Thoracic aorta (tissue), 2 donors: ENCODE data around the gene CARS1. TPM values are rescaled to one million over a fixed set of nuclear protein-coding genes. Genes with fewer than 3 reads are reported as not detected.

Source experiments
- ATAC-seq: fragments of 150-250 bp; one replicate; pipeline ENCODE4 v1.8.0; 2017; ENCODE audit warnings: low read depth; ENCODE audit not compliant: insufficient number of reproducible peaks, low FRiP score
- DNase-seq: peaks from one replicate; pipeline ENCODE4 v3.0.0-alpha.2; 2020; ENCODE audit warnings: low spot score
- H3K27ac ChIP-seq, 2 donors: fragments of 200-600 bp; sonication (generic); 1 replicate in 1 of 2; 2 replicates in 1 of 2; pipeline ENCODE4 v1.5.1; 2016; ENCODE audit warnings: mild to moderate bottlenecking in 2 of 2, moderate library complexity in 2 of 2
- H3K27me3 ChIP-seq: fragments of 200-600 bp; sonication (generic); replicated peaks from 2 replicates; pipeline ENCODE4 v1.6.0; 2016; ENCODE audit warnings: mild to moderate bottlenecking; ENCODE audit not compliant: insufficient read depth
- H3K36me3 ChIP-seq: fragments of 200-600 bp; sonication (generic); one replicate; pipeline ENCODE4 v1.5.1; 2016
- H3K4me1 ChIP-seq, 2 donors: fragments of 200-600 bp; sonication (generic); 1 replicate in 1 of 2; 2 replicates in 1 of 2; pipeline versions ENCODE4 v1.5.1 to v1.6.0; 2016; ENCODE audit warnings: low read depth in 2 of 2, mild to moderate bottlenecking in 1 of 2; ENCODE audit not compliant: control insufficient read depth in 1 of 2
- H3K4me3 ChIP-seq: fragments of 200-600 bp; sonication (generic); 2 replicates; pipeline ENCODE4 v1.5.1; 2016; ENCODE audit warnings: mild to moderate bottlenecking
- H3K9me3 ChIP-seq: fragments of 200-600 bp; sonication (generic); 2 replicates; pipeline ENCODE4 v1.5.1; 2016
- CTCF ChIP-seq: fragments of 200-600 bp; sonication (generic); IDR thresholded peaks from one replicate; pipeline ENCODE4 v1.5.1; 2019; ENCODE audit warnings: antibody characterized with exemption
- total RNA-seq, 2 donors: library from RNA; depleted of rRNA; stranded (reverse); fragments of >200 nt; gene quantifications; one replicate each; pipeline versions ENCODE4 v1.1.0 to v1.2.3, GENCODE V29; 2016

The CARS1 gene
- total RNA-seq, 2 donors from 2014 or later, result 38.4 to 56.5 TPM

GRCh38 chr11:2995893-2996554, 61.2 kb downstream of the CARS1 start:
- DNase-seq (no peak), ATAC-seq (no peak)
- Histone ChIP-seq H3K4me1 (peaks cover 3 to 18% of the 10 kb centered on the region in 2 donors), H3K27ac (no peak overlapping the region), H3K9me3 (no peaks in the 10 kb centered on the region), H3K4me3 (no peak overlapping the region), H3K36me3 (no peaks in the 10 kb centered on the region), H3K27me3 (no peaks in the 10 kb centered on the region)
- TF ChIP-seq CTCF, result no peak

GRCh38 chr11:2995031-2995561, 62.1 kb downstream of the CARS1 start:
- H3K9me3 ChIP-seq, result no peaks in the 10 kb centered on the region
- H3K27ac ChIP-seq, result no peak overlapping the region
- TF ChIP-seq CTCF, result no peak
- peaks cover 12 to 18% of the 10 kb centered on the region in 2 donors for H3K4me1 ChIP-seq
- H3K4me3 ChIP-seq, result no peak overlapping the region
- no peaks in the 10 kb centered on the region for H3K36me3 ChIP-seq
- DNase-seq (no peak), ATAC-seq (no peak)
- H3K27me3 ChIP-seq, result no peaks in the 10 kb centered on the region

DNA sequence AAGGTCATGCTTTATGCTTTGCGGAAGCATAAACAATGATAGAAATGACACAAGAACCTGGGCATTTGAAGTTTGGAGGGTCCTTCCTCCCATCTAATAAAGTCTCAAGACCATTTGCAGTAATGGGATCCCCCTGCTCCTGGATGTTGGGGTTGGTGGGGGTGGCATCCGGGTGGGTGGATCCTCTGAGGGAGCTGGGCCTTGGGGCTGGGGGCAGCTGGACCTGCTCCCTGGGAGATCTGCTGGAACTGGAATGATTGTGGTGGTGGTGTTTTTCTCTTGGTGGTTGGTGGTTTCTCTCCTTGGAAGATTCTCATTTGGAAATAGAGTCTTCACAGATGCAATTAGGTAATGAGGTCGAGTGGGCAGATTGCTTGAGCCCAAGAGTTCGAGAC, 62.9 kb downstream of the CARS1 start:
- H3K9me3 ChIP-seq, result no peaks in the 10 kb centered on the region
- no peaks in the 10 kb centered on the region for H3K27me3 ChIP-seq
- no peak overlapping the region for H3K27ac ChIP-seq
- H3K36me3 ChIP-seq, result no peaks in the 10 kb centered on the region
- peaks cover 19 to 23% of the 10 kb centered on the region in 2 donors for H3K4me1 ChIP-seq
- no peak for TF ChIP-seq CTCF
- no peak overlapping the region for H3K4me3 ChIP-seq
- DNase-seq (no peak), ATAC-seq (no peak)

GRCh38 chr11:2992997-2993325, 64.3 kb downstream of the CARS1 start:
- DNase-seq (no peak), ATAC-seq (no peak)
- H3K27me3 ChIP-seq, result no peaks in the 10 kb centered on the region
- peak overlapping the region; percentile 97 for H3K4me3 ChIP-seq
- no peak overlapping the region for H3K27ac ChIP-seq
- H3K36me3 ChIP-seq, result no peaks in the 10 kb centered on the region
- peaks cover 27 to 37% of the 10 kb centered on the region in 2 donors for H3K4me1 ChIP-seq
- no peaks in the 10 kb centered on the region for H3K9me3 ChIP-seq
- no peak for TF ChIP-seq CTCF

DNA sequence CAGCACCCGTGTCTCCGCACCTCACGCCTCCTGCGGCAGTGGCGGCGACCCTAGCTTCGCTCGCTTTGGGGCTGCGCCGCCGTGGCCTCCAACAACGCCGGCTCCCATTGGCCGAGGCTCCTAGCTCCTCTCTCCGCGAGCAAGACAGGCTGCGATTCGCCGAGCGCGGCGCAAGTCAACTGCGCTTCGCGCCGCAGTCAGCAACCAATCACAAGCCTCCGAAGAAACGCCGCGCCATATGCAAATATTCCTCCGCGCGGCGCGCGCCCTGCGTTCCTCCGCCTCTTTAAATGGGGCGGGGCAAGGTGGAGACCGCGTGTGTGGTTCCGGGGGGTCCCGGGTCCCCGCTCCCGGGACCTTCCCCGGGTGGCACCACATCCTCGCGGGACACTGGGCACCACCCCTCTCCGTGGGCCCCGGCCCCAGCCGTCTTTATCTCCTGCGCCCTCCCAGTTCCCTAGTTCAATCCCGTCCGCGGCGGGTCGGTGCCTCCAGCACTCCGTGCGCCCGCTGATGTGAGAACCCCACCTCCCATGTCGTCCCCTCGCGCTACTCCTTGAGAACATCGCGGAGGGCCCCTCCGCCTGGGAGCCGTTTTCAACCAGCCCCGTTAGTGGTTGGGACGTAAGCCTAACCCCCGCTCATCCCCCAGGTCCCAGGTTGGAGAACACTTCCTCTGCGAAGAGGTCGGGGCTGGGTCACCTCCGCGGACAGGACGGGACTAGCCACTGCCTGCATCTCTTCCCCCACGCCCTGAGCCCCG, 64.8 kb downstream of the CARS1 start, which contains the start of gene NAP1L4:
NAP1L4 (minus strand) TSS at position 96 of the 763 bp plus-strand sequence. CDS start 13,109 bp downstream, outside the sequence.
- no peaks in the 10 kb centered on the region for H3K9me3 ChIP-seq
- H3K4me3 ChIP-seq, result peak within 1 kb of the TSS; percentile 97
- no peaks in the 10 kb centered on the region for H3K27me3 ChIP-seq
- H3K4me1 ChIP-seq, result peaks cover 27 to 42% of the 10 kb centered on the region in 2 donors
- peak; percentile 93 for ATAC-seq
- TF ChIP-seq CTCF, result no peak
- H3K36me3 ChIP-seq, result no peaks in the 10 kb centered on the region
- peak within 1 kb of the TSS; percentile 86 to 93 for H3K27ac ChIP-seq
- DNase-seq, result peak; percentile 88
